ENCODE results near the gene CPNE6. TPM values are rescaled to one million over a fixed set of nuclear protein-coding genes. Genes with fewer than 3 reads are reported as not detected.

Gene CPNE6
- total and polyA plus RNA-seq, 2 of the 13 experiments (the other 11 are each of a cell fraction or from before 2014, with no cell fraction given): not detected

DNA sequence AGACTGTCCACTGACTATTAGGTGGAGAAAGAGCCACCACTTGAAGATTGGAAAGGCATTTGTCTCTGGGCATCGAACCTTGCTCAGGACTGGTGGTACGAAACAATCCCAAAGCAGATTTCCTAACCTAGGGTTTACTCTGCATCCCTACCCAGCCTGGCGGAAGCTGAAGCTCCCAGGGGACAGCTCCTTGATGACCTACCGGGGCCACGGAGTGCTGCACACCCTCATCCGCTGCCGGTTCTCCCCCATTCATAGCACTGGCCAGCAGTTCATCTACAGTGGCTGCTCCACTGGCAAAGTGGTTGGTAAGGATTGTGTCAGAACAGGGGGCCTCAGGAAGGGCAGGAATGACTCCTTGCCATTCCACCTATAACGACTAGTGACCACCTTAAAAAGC, 49.8 kb downstream of the CPNE6 start (continued):
- TF ChIP-seq RBFOX2 (IDR thresholded peaks at IDR 0.05; ENCODE audit: low read depth, low read length) (0 out of 2 replicates have a peak, but pooled peaks have one; percentile 25), ZNF430 (CRISPR knock-in tag; IDR thresholded peaks at IDR 0.05) (no peak), ZBTB8A (CRISPR knock-in tag; IDR thresholded peaks at IDR 0.05; ENCODE audit: borderline replicate concordance, low read depth) (no peak), MAFG (CRISPR knock-in tag; IDR thresholded peaks at IDR 0.05) (no peak), ZNF232 (CRISPR knock-in tag; IDR thresholded peaks at IDR 0.05; ENCODE audit: borderline replicate concordance) (no peak), TIGD3 (CRISPR knock-in tag; IDR thresholded peaks at IDR 0.05; ENCODE audit: borderline replicate concordance) (no peak), MAF1 (CRISPR knock-in tag; IDR thresholded peaks at IDR 0.05; ENCODE audit: borderline replicate concordance) (no peak), ZNF343 (CRISPR knock-in tag; IDR thresholded peaks at IDR 0.05) (no peak), MLLT10 (CRISPR knock-in tag; IDR thresholded peaks at IDR 0.05) (no peak), NR3C1 (CRISPR knock-in tag; IDR thresholded peaks at IDR 0.05) (peak; percentile 38; the same call in 1 of the 2 replicates), ONECUT2 (CRISPR knock-in tag; IDR thresholded peaks at IDR 0.05) (no peak), ZNF224 (CRISPR knock-in tag; IDR thresholded peaks at IDR 0.05) (no peak), ZBTB2 (CRISPR knock-in tag; IDR thresholded peaks at IDR 0.05; ENCODE audit: low read depth) (no peak)

Measured in HepG2 (cell line).